Panc1 (cell line): Measurements from ENCODE around the gene CCDC78. TPM values are rescaled to one million over a fixed set of nuclear protein-coding genes. Genes with fewer than 3 reads are reported as not detected.

Experiments
- ATAC-seq: fragments of 200-7000 bp; cut with Tn5 transposase; 2 replicates; pipeline ENCODE4 v1.9.1; 2020; ENCODE audit warnings: mild to moderate bottlenecking, moderate library complexity
- BruUV-seq: library from RNA; stranded (reverse); fragments of 400-500 nt; replicated peaks from 2 replicates; lab custom pipeline; 2021; lab: Mats Ljungman, UMichigan
- CTCF ChIA-PET: fragments of 300-600 bp; sonication (Branson Sonifier 250); formaldehyde crosslinking; loops from one replicate; lab custom pipeline; 2022; ENCODE audit warnings: antibody characterized with exemption; lab: Charles Lee
- POLR2A ChIA-PET: fragments of 300-600 bp; sonication (Branson Sonifier 250); formaldehyde crosslinking; loops from one replicate; lab custom pipeline; 2022; ENCODE audit warnings: antibody characterized with exemption; lab: Charles Lee
- DNase-seq: peaks from one replicate; pipeline ENCODE4 v3.0.0-alpha.2; 2010; ENCODE audit warnings: low read depth, low spot score
- H3K27ac ChIP-seq: 2 replicates; pipeline ENCODE4 v1.5.1; 2011; ENCODE audit warnings: mild to moderate bottlenecking, low read length, inconsistent platforms
- H3K27me3 ChIP-seq: fragments of 200-500 bp; sonication (Bioruptor generic); 2 replicates; pipeline ENCODE4 v1.6.0; 2014; ENCODE audit warnings: low read length, inconsistent platforms; ENCODE audit not compliant: control insufficient read depth, insufficient read depth
- H3K36me3 ChIP-seq: fragments of 200-500 bp; sonication (Bioruptor generic); 2 replicates; pipeline ENCODE4 v1.5.1; 2014; ENCODE audit warnings: inconsistent platforms, mild to moderate bottlenecking, low read length, moderate library complexity; ENCODE audit not compliant: control insufficient read depth, insufficient read depth
- H3K4me1 ChIP-seq: 2 replicates; pipeline ENCODE4 v1.5.1; 2011; ENCODE audit warnings: inconsistent platforms, mild to moderate bottlenecking, low read length, moderate library complexity; ENCODE audit not compliant: control insufficient read depth, insufficient read depth
- H3K4me3 ChIP-seq, 2 experiments: 2 replicates each; pipeline ENCODE4 v1.5.1; 2011 to 2012; ENCODE audit warnings: low read depth in 2 of 2, low read length in 2 of 2, mild to moderate bottlenecking in 2 of 2, inconsistent platforms in 1 of 2, moderate library complexity in 1 of 2
- H3K9me3 ChIP-seq: fragments of 200-500 bp; sonication (Bioruptor generic); 2 replicates; pipeline ENCODE4 v1.5.1; 2014; ENCODE audit warnings: low read depth, mild to moderate bottlenecking, inconsistent platforms, low read length, moderate library complexity; ENCODE audit not compliant: control insufficient read depth, insufficient read depth
- POLR2AphosphoS5 ChIP-seq: IDR thresholded peaks from 2 replicates; pipeline ENCODE4 v1.6.1; 2012; ENCODE audit warnings: mild to moderate bottlenecking, low read depth, low read length, moderate library complexity
- SIN3A ChIP-seq: IDR thresholded peaks from 2 replicates; pipeline ENCODE4 v1.6.1; 2012; ENCODE audit warnings: low read depth, mild to moderate bottlenecking, low read length, moderate library complexity, borderline replicate concordance; ENCODE audit not compliant: insufficient read depth
- TCF7L2 ChIP-seq: IDR thresholded peaks from 2 replicates; pipeline ENCODE4 v1.6.1; 2011; ENCODE audit warnings: mild to moderate bottlenecking, low read depth, low read length, inconsistent platforms
- in situ Hi-C: cut with HindIII; loops from 2 replicates; pipeline ENCODE4 v1.10.0; 2016; ENCODE audit warnings: low sequenced_read_pairs, low pct_unique_long_range_greater_than_20kb
- intact Hi-C: fragments of 100-400 bp; cut with micrococcal nuclease; formaldehyde crosslinking; loops from one replicate; pipeline ENCODE4 v1.10.0; 2022; ENCODE audit not compliant: unreplicated experiment
- total RNA-seq: library from RNA; stranded (reverse); gene quantifications from one replicate; pipeline ENCODE4 v1.2.1, GENCODE V29; 2021; ENCODE audit not compliant: unreplicated experiment
- TF ChIP-seq, protein P1 (sequence below), 2 experiments: IDR thresholded peaks; 2 replicates each; pipeline ENCODE4 v1.6.1; 2011 to 2012; ENCODE audit warnings: low read depth in 2 of 2, control low read depth in 1 of 2, low read length in 1 of 2, mild to moderate bottlenecking in 1 of 2, moderate library complexity in 1 of 2; ENCODE audit not compliant: insufficient read depth in 1 of 2
- TF ChIP-seq, protein P2 (sequence below): fragments of 450-650 bp; IDR thresholded peaks from 2 replicates; pipeline ENCODE4 v1.5.1; 2017; ENCODE audit warnings: mild to moderate bottlenecking

The CCDC78 gene
- total RNA-seq, 1 experiment from 2014 or later, result 18.2 TPM

DNA sequence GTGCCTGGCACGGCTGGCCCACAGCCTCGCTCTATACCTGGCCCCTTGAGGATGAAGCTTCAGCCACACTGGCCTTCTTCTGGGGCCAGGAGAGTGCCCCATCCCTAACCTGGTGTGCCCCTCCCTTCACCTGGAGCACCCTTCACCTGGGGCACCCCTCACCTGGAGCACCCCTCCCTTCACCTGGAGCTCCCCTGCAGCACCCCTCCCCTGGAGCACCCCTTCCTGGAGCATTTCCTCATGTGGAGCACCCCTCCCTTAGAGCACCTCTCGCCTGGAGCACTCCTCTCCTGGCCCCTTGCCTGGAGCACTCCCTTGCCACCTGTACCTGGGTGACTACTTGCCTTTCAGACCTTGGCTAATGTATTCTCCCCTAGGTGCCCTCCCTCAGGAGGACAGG lies 18.2 kb downstream of the CCDC78 start:
- TF ChIP-seq, protein P1, sequence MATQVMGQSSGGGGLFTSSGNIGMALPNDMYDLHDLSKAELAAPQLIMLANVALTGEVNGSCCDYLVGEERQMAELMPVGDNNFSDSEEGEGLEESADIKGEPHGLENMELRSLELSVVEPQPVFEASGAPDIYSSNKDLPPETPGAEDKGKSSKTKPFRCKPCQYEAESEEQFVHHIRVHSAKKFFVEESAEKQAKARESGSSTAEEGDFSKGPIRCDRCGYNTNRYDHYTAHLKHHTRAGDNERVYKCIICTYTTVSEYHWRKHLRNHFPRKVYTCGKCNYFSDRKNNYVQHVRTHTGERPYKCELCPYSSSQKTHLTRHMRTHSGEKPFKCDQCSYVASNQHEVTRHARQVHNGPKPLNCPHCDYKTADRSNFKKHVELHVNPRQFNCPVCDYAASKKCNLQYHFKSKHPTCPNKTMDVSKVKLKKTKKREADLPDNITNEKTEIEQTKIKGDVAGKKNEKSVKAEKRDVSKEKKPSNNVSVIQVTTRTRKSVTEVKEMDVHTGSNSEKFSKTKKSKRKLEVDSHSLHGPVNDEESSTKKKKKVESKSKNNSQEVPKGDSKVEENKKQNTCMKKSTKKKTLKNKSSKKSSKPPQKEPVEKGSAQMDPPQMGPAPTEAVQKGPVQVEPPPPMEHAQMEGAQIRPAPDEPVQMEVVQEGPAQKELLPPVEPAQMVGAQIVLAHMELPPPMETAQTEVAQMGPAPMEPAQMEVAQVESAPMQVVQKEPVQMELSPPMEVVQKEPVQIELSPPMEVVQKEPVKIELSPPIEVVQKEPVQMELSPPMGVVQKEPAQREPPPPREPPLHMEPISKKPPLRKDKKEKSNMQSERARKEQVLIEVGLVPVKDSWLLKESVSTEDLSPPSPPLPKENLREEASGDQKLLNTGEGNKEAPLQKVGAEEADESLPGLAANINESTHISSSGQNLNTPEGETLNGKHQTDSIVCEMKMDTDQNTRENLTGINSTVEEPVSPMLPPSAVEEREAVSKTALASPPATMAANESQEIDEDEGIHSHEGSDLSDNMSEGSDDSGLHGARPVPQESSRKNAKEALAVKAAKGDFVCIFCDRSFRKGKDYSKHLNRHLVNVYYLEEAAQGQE (IDR thresholded peaks at IDR 0.05; ENCODE audit: insufficient read depth in 1 of 2, low read depth in 2 of 2, low read length in 1 of 2), result no peak
- no peak for TF ChIP-seq POLR2AphosphoS5
- no peak for TF ChIP-seq TCF7L2
- TF ChIP-seq SIN3A, result no peak
- TF ChIP-seq, protein P2, sequence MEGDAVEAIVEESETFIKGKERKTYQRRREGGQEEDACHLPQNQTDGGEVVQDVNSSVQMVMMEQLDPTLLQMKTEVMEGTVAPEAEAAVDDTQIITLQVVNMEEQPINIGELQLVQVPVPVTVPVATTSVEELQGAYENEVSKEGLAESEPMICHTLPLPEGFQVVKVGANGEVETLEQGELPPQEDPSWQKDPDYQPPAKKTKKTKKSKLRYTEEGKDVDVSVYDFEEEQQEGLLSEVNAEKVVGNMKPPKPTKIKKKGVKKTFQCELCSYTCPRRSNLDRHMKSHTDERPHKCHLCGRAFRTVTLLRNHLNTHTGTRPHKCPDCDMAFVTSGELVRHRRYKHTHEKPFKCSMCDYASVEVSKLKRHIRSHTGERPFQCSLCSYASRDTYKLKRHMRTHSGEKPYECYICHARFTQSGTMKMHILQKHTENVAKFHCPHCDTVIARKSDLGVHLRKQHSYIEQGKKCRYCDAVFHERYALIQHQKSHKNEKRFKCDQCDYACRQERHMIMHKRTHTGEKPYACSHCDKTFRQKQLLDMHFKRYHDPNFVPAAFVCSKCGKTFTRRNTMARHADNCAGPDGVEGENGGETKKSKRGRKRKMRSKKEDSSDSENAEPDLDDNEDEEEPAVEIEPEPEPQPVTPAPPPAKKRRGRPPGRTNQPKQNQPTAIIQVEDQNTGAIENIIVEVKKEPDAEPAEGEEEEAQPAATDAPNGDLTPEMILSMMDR, result no peak
- BruUV-seq, result no TSS peak
- Histone ChIP-seq H3K9me3 (no peaks in the 10 kb centered on the region), H3K27me3 (no peaks in the 10 kb centered on the region), H3K4me1 (peaks cover 29% of the 10 kb centered on the region), H3K36me3 (peaks cover 5% of the 10 kb centered on the region; the same call in 1 of the 2 replicates), H3K4me3 (no peak overlapping the region), H3K27ac (no peak overlapping the region)
- in situ Hi-C loops, result no loop called here
- ChIA-PET CTCF (no interaction called here), POLR2A (no interaction called here)
- ATAC-seq, result no peak
- intact Hi-C loops, result no loop called here
- DNase-seq, result no peak

DNA sequence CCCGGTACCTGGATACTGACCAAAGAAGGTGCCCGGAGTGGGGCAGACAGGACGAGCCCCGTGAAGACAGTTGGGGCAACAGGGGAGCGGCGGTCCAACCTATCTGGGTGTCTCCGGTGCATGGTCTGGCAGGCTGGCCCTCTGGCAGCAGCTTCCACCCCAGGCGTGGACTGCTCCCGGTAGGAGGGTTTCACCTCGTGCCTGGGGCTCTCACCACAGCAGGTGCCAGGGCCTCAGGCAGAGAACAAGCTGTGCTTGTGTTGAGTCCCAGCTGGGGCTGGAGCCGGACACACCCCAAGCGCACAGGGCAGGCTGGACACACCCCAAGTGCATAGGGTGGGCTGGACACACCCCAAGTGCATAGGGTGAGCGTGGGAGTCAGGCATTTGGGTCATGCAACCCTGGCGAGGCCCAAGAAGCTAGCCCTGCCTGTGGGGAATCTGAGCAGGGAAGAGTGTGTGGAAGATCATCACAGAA lies 19.1 kb downstream of the CCDC78 start:
- intact Hi-C loops (no loop called here), in situ Hi-C loops (no loop called here)
- ChIA-PET POLR2A (no interaction called here), CTCF (interaction anchor here (0.5 kb wide), 1 partner anchor 36 kb away, joined by 3 read pairs; no protein-coding TSS in a partner anchor)
- peak overlapping the region in 1 of 2 experiments; percentile 56; a peak in 1 of 4 replicates for H3K4me3 ChIP-seq
- H3K9me3 ChIP-seq, result no peaks in the 10 kb centered on the region
- peaks cover 5% of the 10 kb centered on the region; the same call in 1 of the 2 replicates for H3K36me3 ChIP-seq
- H3K4me1 ChIP-seq, result peaks cover 29% of the 10 kb centered on the region
- DNase-seq, result no peak
- no peaks in the 10 kb centered on the region for H3K27me3 ChIP-seq
- BruUV-seq, result no TSS peak
- TF ChIP-seq POLR2AphosphoS5 (no peak), SIN3A (no peak), TCF7L2 (no peak)
- TF ChIP-seq, protein P1 (IDR thresholded peaks at IDR 0.05; ENCODE audit: insufficient read depth in 1 of 2, low read depth in 2 of 2, low read length in 1 of 2), result no peak
- TF ChIP-seq, protein P2, result no peak
- ATAC-seq, result peak; percentile 4; the same call in 1 of the 2 replicates
- H3K27ac ChIP-seq, result no peak overlapping the region
